Endothelial cell of umbilical vein (primary cell): ENCODE data around the gene ADGRG3. TPM values are rescaled to one million over a fixed set of nuclear protein-coding genes. Genes with fewer than 3 reads are reported as not detected.

ENCODE experiments used
- BruUV-seq: library from RNA; stranded (reverse); fragments of 400-500 nt; replicated peaks from 2 replicates; lab custom pipeline; 2021; lab: Mats Ljungman, UMichigan
- CTCF ChIA-PET: fragments of 300-600, 350-600 bp; sonication (Branson Sonifier 250); formaldehyde crosslinking; loops from one replicate; lab custom pipeline; 2021; ENCODE audit warnings: antibody characterized with exemption, inconsistent platforms; lab: Charles Lee
- POLR2A ChIA-PET: fragments of 300-600, 350-600 bp; sonication (Branson Sonifier 250); formaldehyde crosslinking; loops from one replicate; lab custom pipeline; 2021; ENCODE audit warnings: antibody characterized with exemption, inconsistent platforms; lab: Charles Lee
- DNase-seq: peaks from one replicate; pipeline ENCODE4 v3.0.0-alpha.2; 2011; ENCODE audit warnings: low read depth, low spot score
- FAIRE-seq: peaks from 2 replicates; lab custom pipeline; 2011; peaks lifted over from hg19 to GRCh38; lab: Jason Lieb, UNC
- H2AFZ ChIP-seq: 2 replicates; pipeline ENCODE4 v1.6.0; 2012; ENCODE audit warnings: low read depth, low read length, control low read depth, inconsistent platforms
- H3K27ac ChIP-seq: 2 replicates; pipeline ENCODE4 v1.5.1; 2011; ENCODE audit warnings: low read depth, mild to moderate bottlenecking, control low read depth, low read length, moderate library complexity; ENCODE audit not compliant: insufficient read depth
- H3K27me3 ChIP-seq, 2 experiments: 2 replicates each; pipeline versions ENCODE4 v1.6.0 to v1.6.1; 2011; ENCODE audit warnings: low read length in 2 of 2, mixed read lengths in 1 of 2; ENCODE audit not compliant: control insufficient read depth in 2 of 2, insufficient read depth in 2 of 2
- H3K36me3 ChIP-seq, 2 experiments: 2 replicates in 1 of 2; 3 replicates in 1 of 2; pipeline ENCODE4 v1.5.1; 2011; ENCODE audit warnings: low read length in 2 of 2, mild to moderate bottlenecking in 1 of 2, moderate library complexity in 1 of 2; ENCODE audit not compliant: control insufficient read depth in 2 of 2, insufficient read depth in 2 of 2; ENCODE audit errors: extremely low read depth in 1 of 2
- H3K4me1 ChIP-seq: 3 replicates; pipeline ENCODE4 v1.5.1; 2011; ENCODE audit warnings: mild to moderate bottlenecking, low read length; ENCODE audit not compliant: control insufficient read depth, insufficient read depth; ENCODE audit errors: extremely low read depth
- H3K4me2 ChIP-seq: 2 replicates; pipeline ENCODE4 v1.6.1; 2011; ENCODE audit warnings: low read length, control low read depth, mixed read lengths; ENCODE audit not compliant: insufficient read depth
- H3K4me3 ChIP-seq, 3 experiments: fragments of 200-600 bp in 1 of 3; sonication (generic), shearing (Covaris generic) in 1 of 3; replicated peaks in 1 of 3; 2 replicates each; pipeline ENCODE4 v1.5.1; 2011 to 2016; ENCODE audit warnings: control low read depth in 3 of 3, low read length in 3 of 3, mild to moderate bottlenecking in 2 of 3, inconsistent platforms in 1 of 3, low read depth in 1 of 3, moderate library complexity in 1 of 3; ENCODE audit not compliant: insufficient read depth in 1 of 3
- H3K79me2 ChIP-seq: 2 replicates; pipeline ENCODE4 v1.6.0; 2012; ENCODE audit warnings: low read length, inconsistent platforms; ENCODE audit not compliant: control insufficient read depth, insufficient read depth
- H3K9ac ChIP-seq: replicated peaks from 2 replicates; pipeline ENCODE3; 2011; ENCODE audit warnings: low read length, control low read depth; ENCODE audit not compliant: insufficient read depth; ENCODE audit errors: extremely low read depth
- H3K9me1 ChIP-seq: replicated peaks from 3 replicates; pipeline ENCODE4 v1.6.0; 2011; ENCODE audit warnings: mild to moderate bottlenecking, low read length; ENCODE audit not compliant: control insufficient read depth, insufficient read depth; ENCODE audit errors: extremely low read depth
- H3K9me3 ChIP-seq: replicated peaks from 2 replicates; pipeline ENCODE4 v1.5.1; 2012; ENCODE audit warnings: low read length, inconsistent platforms; ENCODE audit not compliant: control insufficient read depth, insufficient read depth
- H4K20me1 ChIP-seq: replicated peaks from 2 replicates; pipeline ENCODE3; 2011; ENCODE audit warnings: mild to moderate bottlenecking, low read length; ENCODE audit not compliant: control insufficient read depth, insufficient read depth; ENCODE audit errors: extremely low read depth
- FOS ChIP-seq: IDR thresholded peaks from 2 replicates; pipeline ENCODE4 v1.6.1; 2011; ENCODE audit warnings: mild to moderate bottlenecking, low read length, moderate library complexity, borderline replicate concordance; ENCODE audit not compliant: insufficient read depth
- GATA2 ChIP-seq: IDR thresholded peaks from 2 replicates; pipeline ENCODE4 v1.7.0; 2011; ENCODE audit warnings: low read depth, mild to moderate bottlenecking, moderate library complexity, mixed read lengths, low read length; ENCODE audit not compliant: insufficient read length, insufficient read depth
- JUN ChIP-seq: IDR thresholded peaks from 2 replicates; pipeline ENCODE4 v1.6.1; 2011; ENCODE audit warnings: borderline replicate concordance, low read depth; ENCODE audit not compliant: insufficient read length, insufficient read depth
- MYC ChIP-seq: IDR thresholded peaks from one replicate; pipeline ENCODE4 v1.6.1; 2011; ENCODE audit warnings: mild to moderate bottlenecking, low read depth, low read length
- POLR2A ChIP-seq: IDR thresholded peaks from 2 replicates; pipeline ENCODE4 v1.6.1; 2012; ENCODE audit warnings: low read depth, mild to moderate bottlenecking, control low read depth, low read length
- dilution Hi-C: fragments of 300-500 bp; cut with MboI; formaldehyde crosslinking; loops from one replicate; pipeline ENCODE4 v1.15.0; 2019; ENCODE audit warnings: low sequenced_read_pairs; ENCODE audit not compliant: extremely low pct_ligation_motif_present
- intact Hi-C: fragments of 100-400 bp; cut with micrococcal nuclease; formaldehyde crosslinking; loops from one replicate; pipeline ENCODE4 v1.10.0; 2022
- polyA plus RNA-seq, 4 experiments: library from polyadenylated mRNA; depleted of rRNA in 3 of 4; stranded (reverse) in 3 of 4; unstranded in 1 of 4; fragments of >200 nt; gene quantifications; 2 replicates each; pipeline versions ENCODE4 v1.2.1 to v1.2.3, GENCODE V29; 2011 to 2012; ENCODE audit warnings: missing spikeins in 1 of 4
- total RNA-seq: library from RNA; stranded (reverse); gene quantifications from 2 replicates; pipeline ENCODE4 v1.2.3, GENCODE V29; 2021

ADGRG3 gene
- total and polyA plus RNA-seq, 2 donors (not counting 3 experiments of a cell fraction or from before 2014, with no cell fraction given), result not detected

- Histone ChIP-seq H3K4me1 (peaks cover 13% of the 10 kb centered on the region), H4K20me1 (no peaks in the 10 kb centered on the region), H3K36me3 (peaks cover 2 to 3% of the 10 kb centered on the region in 2 experiments), H3K79me2 (no peaks in the 10 kb centered on the region), H3K27ac (no peak overlapping the region), H3K4me3 (no peak overlapping the region), H3K9ac (no peak overlapping the region), H3K4me2 (no peak overlapping the region), H3K9me1 (no peaks in the 10 kb centered on the region), H3K9me3 (no peaks in the 10 kb centered on the region), H2AFZ (no peak overlapping the region), H3K27me3 (no peaks in the 10 kb centered on the region)
- ChIA-PET CTCF (no interaction called here), POLR2A (no interaction called here)
- TF ChIP-seq FOS (no peak), GATA2 (no peak), POLR2A (no peak)
- FAIRE-seq (no peak), DNase-seq (no peak)
- dilution Hi-C loops (no loop called here), intact Hi-C loops (no loop called here)
- no TSS peak for BruUV-seq
These were observed 9.0 kb upstream of the ADGRG3 start for GRCh38 chr16:57658878-57659674.

GRCh38 chr16:57660715-57661463 lies 7.2 kb upstream of the ADGRG3 start:
- no peak overlapping the region for H2AFZ ChIP-seq
- H3K4me1 ChIP-seq, result no peaks in the 10 kb centered on the region
- BruUV-seq, result no TSS peak
- H3K9me3 ChIP-seq, result no peaks in the 10 kb centered on the region
- no peaks in the 10 kb centered on the region for H3K9me1 ChIP-seq
- H3K4me3 ChIP-seq, result no peak overlapping the region
- dilution Hi-C loops, result no loop called here
- H4K20me1 ChIP-seq, result no peaks in the 10 kb centered on the region
- no peak overlapping the region for H3K27ac ChIP-seq
- H3K4me2 ChIP-seq, result no peak overlapping the region
- H3K9ac ChIP-seq, result no peak overlapping the region
- FAIRE-seq (no peak), DNase-seq (no peak)
- peaks cover 2 to 3% of the 10 kb centered on the region in 2 experiments for H3K36me3 ChIP-seq
- H3K27me3 ChIP-seq, result no peaks in the 10 kb centered on the region
- intact Hi-C loops, result no loop called here
- POLR2A ChIA-PET, result no interaction called here
- CTCF ChIA-PET, result interaction anchor here (1.0 to 1.5 kb wide), 2 partner anchors 17 to 203 kb away, joined by 3 read pairs; no protein-coding TSS in a partner anchor
- TF ChIP-seq GATA2 (no peak), JUN (no peak), MYC (no peak)
- no peaks in the 10 kb centered on the region for H3K79me2 ChIP-seq
